ENCODE results near the gene SAMD13. TPM values are rescaled to one million over a fixed set of nuclear protein-coding genes. Genes with fewer than 3 reads are reported as not detected.

SAMD13 gene
- polyA plus RNA-seq, 1 of the 3 experiments (the other 2 are of a cell fraction) = 1.3 TPM

DNA sequence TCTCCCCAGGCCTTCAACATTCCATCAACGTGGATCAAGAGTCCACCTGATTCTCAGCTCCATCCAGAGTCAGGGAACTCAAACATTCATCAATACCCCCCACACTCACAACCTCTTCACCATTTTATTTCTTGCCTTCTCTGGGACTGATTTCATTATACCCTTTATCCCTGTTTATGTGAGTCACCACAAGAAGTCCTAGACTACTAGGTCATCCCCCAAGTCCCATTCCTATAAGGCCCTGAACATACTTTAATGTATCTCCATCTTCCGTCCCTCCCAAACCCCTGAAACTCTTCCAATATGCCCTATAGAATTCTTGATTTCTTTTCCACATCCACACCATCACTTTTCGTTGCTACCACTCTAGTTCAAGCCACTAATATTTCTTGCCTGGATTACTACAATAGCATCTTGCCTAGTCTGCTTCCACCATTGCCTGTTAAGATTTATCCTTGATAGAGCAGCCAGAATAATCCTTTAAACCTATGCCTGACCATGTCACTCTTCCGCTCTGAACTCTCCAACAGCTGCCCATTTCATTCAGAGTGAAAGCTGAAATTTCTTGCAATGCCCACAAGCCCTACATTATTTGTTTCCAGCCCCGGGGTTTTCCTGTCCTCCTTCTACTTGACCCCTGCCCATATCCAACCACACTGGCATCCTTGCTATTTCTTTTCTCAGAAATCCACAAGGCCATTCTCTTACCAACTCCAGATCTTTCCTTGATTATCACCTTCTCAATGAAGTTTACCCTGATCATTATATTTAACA is 9.4 kb upstream of the SAMD13 start:
- ChIA-PET POLR2A (no interaction called here), CTCF (no interaction called here)
- no peak for TF ChIP-seq NFIC (IDR thresholded peaks at IDR 0.05; ENCODE audit: borderline replicate concordance)
- no peak for TF ChIP-seq CTCF (IDR thresholded peaks at IDR 0.05)
- TF ChIP-seq TEAD4 (IDR thresholded peaks at IDR 0.05; ENCODE audit: borderline replicate concordance, insufficient read depth) = no peak
- TF ChIP-seq JUND (IDR thresholded peaks at IDR 0.05) = no peak
- TF ChIP-seq MXI1 (IDR thresholded peaks at IDR 0.05; ENCODE audit: low read depth, low read length) = no peak
- TF ChIP-seq, protein P1, sequence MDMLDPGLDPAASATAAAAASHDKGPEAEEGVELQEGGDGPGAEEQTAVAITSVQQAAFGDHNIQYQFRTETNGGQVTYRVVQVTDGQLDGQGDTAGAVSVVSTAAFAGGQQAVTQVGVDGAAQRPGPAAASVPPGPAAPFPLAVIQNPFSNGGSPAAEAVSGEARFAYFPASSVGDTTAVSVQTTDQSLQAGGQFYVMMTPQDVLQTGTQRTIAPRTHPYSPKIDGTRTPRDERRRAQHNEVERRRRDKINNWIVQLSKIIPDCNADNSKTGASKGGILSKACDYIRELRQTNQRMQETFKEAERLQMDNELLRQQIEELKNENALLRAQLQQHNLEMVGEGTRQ (IDR thresholded peaks at IDR 0.05; ENCODE audit: borderline replicate concordance, low read depth, low read length) = no peak
- TF ChIP-seq, protein P2, sequence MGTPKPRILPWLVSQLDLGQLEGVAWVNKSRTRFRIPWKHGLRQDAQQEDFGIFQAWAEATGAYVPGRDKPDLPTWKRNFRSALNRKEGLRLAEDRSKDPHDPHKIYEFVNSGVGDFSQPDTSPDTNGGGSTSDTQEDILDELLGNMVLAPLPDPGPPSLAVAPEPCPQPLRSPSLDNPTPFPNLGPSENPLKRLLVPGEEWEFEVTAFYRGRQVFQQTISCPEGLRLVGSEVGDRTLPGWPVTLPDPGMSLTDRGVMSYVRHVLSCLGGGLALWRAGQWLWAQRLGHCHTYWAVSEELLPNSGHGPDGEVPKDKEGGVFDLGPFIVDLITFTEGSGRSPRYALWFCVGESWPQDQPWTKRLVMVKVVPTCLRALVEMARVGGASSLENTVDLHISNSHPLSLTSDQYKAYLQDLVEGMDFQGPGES (IDR thresholded peaks at IDR 0.05; ENCODE audit: low read depth, low read length) = no peak
- no peak for TF ChIP-seq FOXJ3 (CRISPR knock-in tag; IDR thresholded peaks at IDR 0.05)
- no peak for TF ChIP-seq POLR2AphosphoS5 (IDR thresholded peaks at IDR 0.05; ENCODE audit: low read depth, low read length)
- TF ChIP-seq, protein P3, sequence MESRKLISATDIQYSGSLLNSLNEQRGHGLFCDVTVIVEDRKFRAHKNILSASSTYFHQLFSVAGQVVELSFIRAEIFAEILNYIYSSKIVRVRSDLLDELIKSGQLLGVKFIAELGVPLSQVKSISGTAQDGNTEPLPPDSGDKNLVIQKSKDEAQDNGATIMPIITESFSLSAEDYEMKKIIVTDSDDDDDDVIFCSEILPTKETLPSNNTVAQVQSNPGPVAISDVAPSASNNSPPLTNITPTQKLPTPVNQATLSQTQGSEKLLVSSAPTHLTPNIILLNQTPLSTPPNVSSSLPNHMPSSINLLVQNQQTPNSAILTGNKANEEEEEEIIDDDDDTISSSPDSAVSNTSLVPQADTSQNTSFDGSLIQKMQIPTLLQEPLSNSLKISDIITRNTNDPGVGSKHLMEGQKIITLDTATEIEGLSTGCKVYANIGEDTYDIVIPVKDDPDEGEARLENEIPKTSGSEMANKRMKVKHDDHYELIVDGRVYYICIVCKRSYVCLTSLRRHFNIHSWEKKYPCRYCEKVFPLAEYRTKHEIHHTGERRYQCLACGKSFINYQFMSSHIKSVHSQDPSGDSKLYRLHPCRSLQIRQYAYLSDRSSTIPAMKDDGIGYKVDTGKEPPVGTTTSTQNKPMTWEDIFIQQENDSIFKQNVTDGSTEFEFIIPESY (IDR thresholded peaks at IDR 0.05; ENCODE audit: borderline replicate concordance, low read depth) = no peak
- TF ChIP-seq TCF12 (IDR thresholded peaks at IDR 0.05) = no peak
- Histone ChIP-seq H3K9me2 (no peaks in the 10 kb centered on the region), H3K36me3 (replicated peaks in 1 of 2; ENCODE audit: control insufficient read depth in 1 of 2, insufficient read depth in 2 of 2, low read length in 1 of 2) (no peaks in the 10 kb centered on the region), H3K79me2 (ENCODE audit: insufficient read depth) (no peaks in the 10 kb centered on the region), H3K27ac (ENCODE audit: low read depth in 2 of 2, low read length in 1 of 2) (no peak overlapping the region), H3K27me3 (ENCODE audit: insufficient read depth) (no peaks in the 10 kb centered on the region), H2AFZ (ENCODE audit: low read depth) (no peak overlapping the region), H4K20me1 (ENCODE audit: insufficient read depth) (no peaks in the 10 kb centered on the region), H3K9me3 (peaks cover 4% of the 10 kb centered on the region; the same call in 1 of the 2 replicates), H3K9ac (no peak overlapping the region), H3K4me3 (ENCODE audit: low read depth in 2 of 2, low read length in 1 of 2) (no peak overlapping the region), H3K4me1 (ENCODE audit: control insufficient read depth in 1 of 2, insufficient read depth in 2 of 2, low read depth in 1 of 2, low read length in 1 of 2) (no peaks in the 10 kb centered on the region), H3K4me2 (no peak overlapping the region), H3F3A (replicated peaks; ENCODE audit: insufficient read depth) (peaks cover 1% of the 10 kb centered on the region)
- no peak for DNase-seq
- 75% methylated on average over 5 of the region's 5 CpGs for WGBS (ENCODE audit: low lambda C conversion rate)

All from SK-N-SH (cell line).